ENCODE results near the gene SYNGR2.

Gene SYNGR2

GRCh38 chr17:78122216-78122930 is 46.0 kb upstream of the SYNGR2 start:
- TF ChIP-seq CREB5 (CRISPR knock-in tag; IDR thresholded peaks at IDR 0.05; ENCODE audit: low read depth): no peak
- no peak for TF ChIP-seq ZFP3 (CRISPR knock-in tag; IDR thresholded peaks at IDR 0.05)
- TF ChIP-seq BACH2 (CRISPR knock-in tag; IDR thresholded peaks at IDR 0.05; ENCODE audit: borderline replicate concordance): no peak
- no peak for TF ChIP-seq PATZ1 (CRISPR knock-in tag; IDR thresholded peaks at IDR 0.05; ENCODE audit: borderline replicate concordance)
- TF ChIP-seq TOX (CRISPR knock-in tag; IDR thresholded peaks at IDR 0.05; ENCODE audit: borderline replicate concordance): no peak
- TF ChIP-seq ZNF70 (CRISPR knock-in tag; IDR thresholded peaks at IDR 0.05): no peak
- no peak for ATAC-seq

GRCh38 chr17:78122931-78123249 is 45.5 kb upstream of the SYNGR2 start:
- ATAC-seq: no peak
- TF ChIP-seq TOX (CRISPR knock-in tag; IDR thresholded peaks at IDR 0.05; ENCODE audit: borderline replicate concordance) (no peak), ZC3H10 (CRISPR knock-in tag; IDR thresholded peaks at IDR 0.05) (no peak), CSRNP3 (CRISPR knock-in tag; IDR thresholded peaks at IDR 0.05) (no peak), CREB5 (CRISPR knock-in tag; IDR thresholded peaks at IDR 0.05; ENCODE audit: low read depth) (no peak), CSDC2 (CRISPR knock-in tag; IDR thresholded peaks at IDR 0.05) (no peak), ZFP30 (CRISPR knock-in tag; IDR thresholded peaks at IDR 0.05) (no peak), SNAI2 (CRISPR knock-in tag; IDR thresholded peaks at IDR 0.05) (no peak), GLIS3 (CRISPR knock-in tag; IDR thresholded peaks at IDR 0.05) (no peak)

GRCh38 chr17:78123258-78123929 is 45.0 kb upstream of the SYNGR2 start:
- TF ChIP-seq ARNTL (CRISPR knock-in tag; IDR thresholded peaks at IDR 0.05; ENCODE audit: borderline replicate concordance, low read depth) (no peak), ZFP30 (CRISPR knock-in tag; IDR thresholded peaks at IDR 0.05) (no peak), TSHZ2 (CRISPR knock-in tag; IDR thresholded peaks at IDR 0.05) (no peak), RARB (CRISPR knock-in tag; IDR thresholded peaks at IDR 0.05) (no peak), ISL1 (CRISPR knock-in tag; IDR thresholded peaks at IDR 0.05) (no peak), ZFP3 (CRISPR knock-in tag; IDR thresholded peaks at IDR 0.05) (no peak), ZNF565 (CRISPR knock-in tag; conservative IDR thresholded peaks at IDR 0.05; ENCODE audit: low read depth) (no peak), SNAI2 (CRISPR knock-in tag; IDR thresholded peaks at IDR 0.05) (no peak), PATZ1 (CRISPR knock-in tag; IDR thresholded peaks at IDR 0.05; ENCODE audit: borderline replicate concordance) (no peak), TOX (CRISPR knock-in tag; IDR thresholded peaks at IDR 0.05; ENCODE audit: borderline replicate concordance) (no peak), CSRNP3 (CRISPR knock-in tag; IDR thresholded peaks at IDR 0.05) (no peak), BACH2 (CRISPR knock-in tag; IDR thresholded peaks at IDR 0.05; ENCODE audit: borderline replicate concordance) (no peak), ZC3H10 (CRISPR knock-in tag; IDR thresholded peaks at IDR 0.05) (no peak), CREB5 (CRISPR knock-in tag; IDR thresholded peaks at IDR 0.05; ENCODE audit: low read depth) (no peak), ESRRG (CRISPR knock-in tag; IDR thresholded peaks at IDR 0.05) (no peak), TCF4 (CRISPR knock-in tag; IDR thresholded peaks at IDR 0.05; ENCODE audit: borderline replicate concordance) (no peak), ZNF70 (CRISPR knock-in tag; IDR thresholded peaks at IDR 0.05) (no peak), PPARA (CRISPR knock-in tag; IDR thresholded peaks at IDR 0.05; ENCODE audit: borderline replicate concordance) (no peak), ZNF8 (CRISPR knock-in tag; IDR thresholded peaks at IDR 0.05) (no peak)
- no peak for ATAC-seq
